HG03558 (cell line): ENCODE results near the gene TCAP.

Experiments used
- ATAC-seq: cut with Tn5 transposase; IDR thresholded peaks from one replicate; pipeline ENCODE4 v1.9.1; 2021; ENCODE audit warnings: moderate number of reproducible peaks; ENCODE audit not compliant: unreplicated experiment; ENCODE audit errors: extremely low read depth

TCAP gene

GRCh38 chr17:39647256-39647655 lies 17.9 kb upstream of the TCAP start:
- no peak for ATAC-seq

- ATAC-seq: no peak
Measured at GRCh38 chr17:39648616-39649366, 16.4 kb upstream of the TCAP start.

- no peak for ATAC-seq
Measured at GRCh38 chr17:39650121-39650579, 15.0 kb upstream of the TCAP start.

GRCh38 chr17:39651923-39652586 lies 13.1 kb upstream of the TCAP start:
- no peak for ATAC-seq

- no peak for ATAC-seq
Measured at GRCh38 chr17:39652587-39653315, 12.4 kb upstream of the TCAP start.

- no peak for ATAC-seq
Measured at GRCh38 chr17:39653316-39653661, 11.9 kb upstream of the TCAP start.

GRCh38 chr17:39653662-39654331 lies 11.4 kb upstream of the TCAP start:
- ATAC-seq: no peak

- no peak for ATAC-seq
Measured at GRCh38 chr17:39655105-39655504, 10.0 kb upstream of the TCAP start.

GRCh38 chr17:39658346-39658745 lies 6.8 kb upstream of the TCAP start:
- no peak for ATAC-seq

GRCh38 chr17:39658760-39659159 lies 6.4 kb upstream of the TCAP start:
- ATAC-seq: no peak

GRCh38 chr17:39659279-39660010 lies 5.7 kb upstream of the TCAP start:
- ATAC-seq: no peak

GRCh38 chr17:39660011-39660360 lies 5.2 kb upstream of the TCAP start:
- no peak for ATAC-seq

- ATAC-seq: no peak
Measured at GRCh38 chr17:39660397-39661385, 4.5 kb upstream of the TCAP start.

GRCh38 chr17:39661744-39662541 lies 3.2 kb upstream of the TCAP start:
- ATAC-seq: no peak

- ATAC-seq: no peak
Measured at GRCh38 chr17:39662551-39663339, 2.4 kb upstream of the TCAP start.

GRCh38 chr17:39663340-39663687 lies 1.8 kb upstream of the TCAP start:
- no peak for ATAC-seq

- ATAC-seq: no peak
Measured at GRCh38 chr17:39663688-39664580, 1.2 kb upstream of the TCAP start.
